H4 (cell line): ENCODE data around the gene FRRS1L. TPM values are rescaled to one million over a fixed set of nuclear protein-coding genes. Genes with fewer than 3 reads are reported as not detected.

Source experiments
- DNase-seq: peaks from one replicate; pipeline ENCODE4 v3.0.0-alpha.2; 2015; ENCODE audit warnings: low spot score
- total RNA-seq: library from RNA; depleted of rRNA; stranded (reverse); fragments of >200 nt; shearing (Covaris generic); gene quantifications from 2 replicates; pipeline ENCODE4 v1.2.3, GENCODE V29; 2014

The FRRS1L gene
- total RNA-seq, 1 experiment from 2014 or later = not detected

GRCh38 chr9:109107402-109108240 is 59.4 kb downstream of the FRRS1L start:
- DNase-seq = peak; percentile 42

GRCh38 chr9:109101810-109102209 is 65.2 kb downstream of the FRRS1L start:
- peak; percentile 71 for DNase-seq

GRCh38 chr9:109101202-109101595 is 65.8 kb downstream of the FRRS1L start:
- no peak for DNase-seq

- DNase-seq = no peak
These were observed 66.4 kb downstream of the FRRS1L start for GRCh38 chr9:109100543-109101201.

- DNase-seq = no peak
These were observed 68.1 kb downstream of the FRRS1L start for GRCh38 chr9:109098960-109099308.

GRCh38 chr9:109098171-109098959 is 68.7 kb downstream of the FRRS1L start:
- DNase-seq = peak; percentile 89

GRCh38 chr9:109097146-109097545 is 69.9 kb downstream of the FRRS1L start:
- no peak for DNase-seq

- DNase-seq = no peak
These were observed 71.7 kb downstream of the FRRS1L start for GRCh38 chr9:109095321-109095720.

GRCh38 chr9:109094268-109094667 is 72.8 kb downstream of the FRRS1L start:
- DNase-seq = no peak

GRCh38 chr9:109092587-109092986 is 74.5 kb downstream of the FRRS1L start:
- DNase-seq = no peak

GRCh38 chr9:109092051-109092580 is 74.9 kb downstream of the FRRS1L start:
- DNase-seq = no peak

GRCh38 chr9:109088221-109088620 is 78.8 kb downstream of the FRRS1L start:
- no peak for DNase-seq

GRCh38 chr9:109087795-109088194 is 79.3 kb downstream of the FRRS1L start:
- DNase-seq = no peak

GRCh38 chr9:109086221-109086620 is 80.8 kb downstream of the FRRS1L start:
- no peak for DNase-seq

- DNase-seq = no peak
These were observed 81.5 kb downstream of the FRRS1L start for GRCh38 chr9:109085510-109085909.

GRCh38 chr9:109083813-109084405 is 83.1 kb downstream of the FRRS1L start:
- DNase-seq = no peak

GRCh38 chr9:109083141-109083540 is 83.9 kb downstream of the FRRS1L start:
- no peak for DNase-seq

GRCh38 chr9:109082091-109082620 is 84.9 kb downstream of the FRRS1L start:
- no peak for DNase-seq
